Stimulated activated naive CD8-positive, alpha-beta T cell treated with anti-CD3 and anti-CD28 coated beads, Interleukin-15, amount 100 ng/mL, for 72 hours (primary cell): ENCODE measurements around the gene MAP4K3.
"Not testable (repeated sequence)": the region's sequence is repeated elsewhere in the genome, so short reads cannot be mapped to it uniquely, and the experiment has no call there.

ENCODE experiments used
- ATAC-seq: fragments of 150-1000 bp; cut with Tn5 transposase; 2 replicates; pipeline ENCODE4 v1.10.0; 2021; ENCODE audit warnings: mild to moderate bottlenecking, moderate library complexity
- DNase-seq, 2 donors: peaks; one replicate each; pipeline ENCODE4 v3.0.0; 2021 to 2022
- H3K27ac Mint-ChIP-seq, 2 donors: one replicate each; pipeline ENCODE4 v1.8.0; 2022; ENCODE audit warnings: mild to moderate bottlenecking in 2 of 2, mixed read lengths in 2 of 2, moderate library complexity in 2 of 2
- H3K27me3 Mint-ChIP-seq: one replicate; pipeline ENCODE4 v1.8.0; 2022; ENCODE audit warnings: mixed read lengths
- H3K4me1 Mint-ChIP-seq: one replicate; pipeline ENCODE4 v1.8.0; 2022; ENCODE audit warnings: mild to moderate bottlenecking, mixed read lengths
- H3K4me3 Mint-ChIP-seq, 2 donors: one replicate each; pipeline ENCODE4 v1.8.0; 2022; ENCODE audit warnings: mild to moderate bottlenecking in 2 of 2, mixed read lengths in 2 of 2, moderate library complexity in 1 of 2
- H3K9me3 Mint-ChIP-seq, 2 donors: one replicate each; pipeline ENCODE4 v1.8.0; 2022; ENCODE audit warnings: mixed read lengths in 2 of 2

MAP4K3 gene

DNA sequence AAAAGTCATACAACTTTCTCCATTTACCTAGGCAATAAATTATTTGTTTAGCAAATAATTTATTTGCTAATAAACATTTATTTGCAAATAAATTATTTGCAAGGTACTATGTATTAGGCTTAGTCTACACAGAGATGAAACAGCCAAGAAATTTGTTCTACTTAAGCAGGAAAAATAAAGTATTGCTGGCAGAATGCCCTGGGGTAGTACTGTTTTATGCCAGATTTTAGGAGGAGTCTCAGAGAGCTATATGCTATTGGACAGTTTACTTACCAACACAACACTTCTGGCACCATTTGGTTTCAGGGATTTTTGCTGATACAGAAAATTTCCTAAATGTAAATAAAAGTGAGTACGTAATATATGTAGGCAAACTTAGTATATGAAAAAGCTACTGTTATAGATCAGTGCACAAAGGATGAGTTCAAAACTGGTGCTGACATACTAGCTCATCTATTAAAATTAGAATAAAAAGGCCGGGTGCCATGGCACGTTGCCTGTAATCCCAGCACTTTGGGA lies 170.1 kb downstream of the MAP4K3 start:
- Mint-ChIP-seq H3K27me3 (no peaks in the 10 kb centered on the region), H3K4me1 (peaks cover 30% of the 10 kb centered on the region), H3K9me3 (no peaks in the 10 kb centered on the region), H3K4me3 (no peak overlapping the region), H3K27ac (no peak overlapping the region)
- ATAC-seq, result no peak
- no peak for DNase-seq

DNA sequence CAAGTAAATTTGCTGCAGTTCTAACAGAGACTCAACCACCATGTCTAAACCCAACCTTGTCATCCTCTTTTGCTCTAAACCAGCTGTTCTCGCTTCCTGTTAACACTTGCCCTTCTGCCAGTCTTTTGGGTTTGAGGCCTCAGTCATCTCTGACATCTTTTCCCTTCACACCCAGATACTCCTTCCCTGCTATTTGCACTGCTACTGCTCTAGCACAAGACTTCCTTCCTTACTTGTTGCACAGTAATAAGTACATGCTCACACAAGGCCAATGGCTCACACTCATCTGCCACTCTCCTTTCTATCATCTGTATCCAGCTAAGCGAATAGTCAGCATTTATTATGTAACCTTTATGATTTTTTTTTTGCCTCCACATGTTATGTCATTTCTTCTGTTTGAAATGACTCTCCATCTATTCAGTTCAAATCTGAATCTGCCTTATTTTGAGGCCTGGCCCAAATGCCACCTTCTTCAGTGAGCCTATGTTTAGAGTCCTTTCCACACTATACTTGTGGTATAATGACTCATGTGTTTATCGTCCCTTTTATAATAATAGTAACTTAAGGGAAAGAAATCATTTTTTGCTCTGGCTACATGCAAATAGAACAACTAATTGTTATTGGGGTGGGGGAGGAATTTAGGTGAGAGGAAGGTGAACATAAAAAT lies 170.8 kb downstream of the MAP4K3 start:
- DNase-seq (peak in 1 of 2 donors; percentile 40), ATAC-seq (peak; percentile 90)
- Mint-ChIP-seq H3K9me3 (no peaks in the 10 kb centered on the region), H3K4me3 (peak overlapping the region in 1 of 2 donors; percentile 18), H3K27ac (peak overlapping the region in 1 of 2 donors; percentile 21), H3K4me1 (peaks cover 30% of the 10 kb centered on the region), H3K27me3 (no peaks in the 10 kb centered on the region)

DNA sequence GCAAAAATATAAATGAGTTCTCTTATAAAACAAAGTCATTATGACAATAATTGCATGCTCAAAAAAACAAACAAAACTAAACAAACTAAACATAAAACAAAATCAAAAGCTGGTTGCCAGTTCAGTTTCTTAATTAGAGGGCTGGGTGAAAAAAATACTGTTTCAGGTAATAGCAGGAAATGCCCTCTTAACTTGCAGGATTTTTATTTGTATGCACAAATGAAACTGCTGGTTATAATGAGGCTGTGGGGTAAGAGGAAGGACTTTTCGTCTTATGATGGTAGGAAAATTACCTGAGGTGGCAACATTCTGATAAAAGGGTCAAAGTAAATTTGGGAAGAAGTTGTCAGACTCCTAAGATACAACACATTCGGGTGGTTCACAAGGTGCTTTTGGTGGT lies 171.8 kb downstream of the MAP4K3 start:
- peak overlapping the region; percentile 42 to 54 for H3K4me3 Mint-ChIP-seq
- DNase-seq (no peak), ATAC-seq (no peak)
- H3K27ac Mint-ChIP-seq, result peak overlapping the region in 1 of 2 donors; percentile 77
- H3K27me3 Mint-ChIP-seq, result no peaks in the 10 kb centered on the region
- H3K9me3 Mint-ChIP-seq, result no peaks in the 10 kb centered on the region
- peaks cover 30% of the 10 kb centered on the region for H3K4me1 Mint-ChIP-seq

DNA sequence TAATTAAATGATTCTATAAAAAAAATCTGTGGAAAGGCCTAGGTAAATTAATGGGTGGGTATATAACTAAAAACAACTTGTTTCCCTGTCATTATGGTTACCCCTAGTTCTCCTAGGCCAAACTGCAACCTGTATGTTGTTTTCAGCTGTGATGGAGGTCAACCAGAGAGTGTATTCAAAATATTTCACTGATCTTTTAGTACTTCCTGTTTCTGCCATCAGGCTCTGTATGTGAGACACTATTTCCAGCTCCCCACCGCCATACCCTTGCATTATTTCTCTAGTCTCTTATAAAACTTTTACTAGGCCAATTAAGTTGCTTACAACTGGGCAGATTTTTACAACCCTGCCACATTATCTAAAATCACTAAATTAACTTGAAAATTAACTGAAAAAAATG lies 172.4 kb downstream of the MAP4K3 start:
- ATAC-seq (no peak), DNase-seq (no peak)
- peaks cover 30% of the 10 kb centered on the region for H3K4me1 Mint-ChIP-seq
- no peak overlapping the region for H3K4me3 Mint-ChIP-seq
- no peak overlapping the region for H3K27ac Mint-ChIP-seq
- H3K9me3 Mint-ChIP-seq, result no peaks in the 10 kb centered on the region
- no peaks in the 10 kb centered on the region for H3K27me3 Mint-ChIP-seq

DNA sequence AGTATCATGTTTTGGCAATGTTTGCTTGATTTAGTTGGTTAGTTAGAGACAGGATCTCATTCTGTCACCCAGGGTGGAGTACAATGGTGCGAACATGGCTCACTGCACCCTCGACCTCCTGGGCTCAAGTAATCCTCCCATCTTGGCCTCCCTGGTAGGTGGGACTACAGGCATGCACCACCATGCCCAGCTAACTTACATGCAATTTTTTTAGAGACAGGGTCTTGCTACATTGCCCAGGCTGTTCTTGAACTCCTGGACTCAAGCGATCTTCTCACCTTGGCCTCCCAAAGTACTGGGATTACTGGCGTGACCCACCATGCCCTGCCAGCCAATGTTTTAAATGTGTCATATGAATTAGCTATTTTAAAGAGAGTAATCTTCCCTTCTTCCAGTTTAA lies 177.0 kb downstream of the MAP4K3 start:
- H3K9me3 Mint-ChIP-seq, result no peaks in the 10 kb centered on the region
- ATAC-seq, result no peak
- peaks cover 14% of the 10 kb centered on the region for H3K4me1 Mint-ChIP-seq

DNA sequence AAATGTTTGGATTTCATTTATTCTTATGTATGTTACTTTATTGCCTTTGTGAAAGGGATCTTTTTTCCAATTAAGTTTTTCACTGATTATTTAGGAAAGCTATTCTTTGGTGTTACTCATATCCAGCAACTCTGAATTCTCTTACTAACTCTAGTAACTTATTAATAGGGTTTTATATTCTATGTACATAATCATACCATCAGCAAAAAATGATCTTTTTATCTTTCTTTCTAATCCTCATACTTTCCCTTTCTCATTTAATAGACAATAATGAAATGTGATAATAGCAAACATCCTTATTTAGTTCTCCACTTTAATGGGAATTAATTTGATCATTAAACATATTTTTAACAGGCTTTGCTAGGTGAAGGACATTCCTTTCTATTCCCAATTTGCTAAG lies 181.0 kb downstream of the MAP4K3 start:
- no peak for DNase-seq
- no peaks in the 10 kb centered on the region for H3K4me1 Mint-ChIP-seq
- no peak for ATAC-seq
- H3K9me3 Mint-ChIP-seq, result peaks cover 5 to 7% of the 10 kb centered on the region in 2 donors
- no peak overlapping the region for H3K27ac Mint-ChIP-seq
- no peak overlapping the region for H3K4me3 Mint-ChIP-seq
- no peaks in the 10 kb centered on the region for H3K27me3 Mint-ChIP-seq

More for the DNA sequence above, 177.0 kb downstream of the MAP4K3 start:
- Mint-ChIP-seq H3K27me3 (no peaks in the 10 kb centered on the region), H3K4me3 (no peak overlapping the region), H3K27ac (no peak overlapping the region)
- no peak for DNase-seq

DNA sequence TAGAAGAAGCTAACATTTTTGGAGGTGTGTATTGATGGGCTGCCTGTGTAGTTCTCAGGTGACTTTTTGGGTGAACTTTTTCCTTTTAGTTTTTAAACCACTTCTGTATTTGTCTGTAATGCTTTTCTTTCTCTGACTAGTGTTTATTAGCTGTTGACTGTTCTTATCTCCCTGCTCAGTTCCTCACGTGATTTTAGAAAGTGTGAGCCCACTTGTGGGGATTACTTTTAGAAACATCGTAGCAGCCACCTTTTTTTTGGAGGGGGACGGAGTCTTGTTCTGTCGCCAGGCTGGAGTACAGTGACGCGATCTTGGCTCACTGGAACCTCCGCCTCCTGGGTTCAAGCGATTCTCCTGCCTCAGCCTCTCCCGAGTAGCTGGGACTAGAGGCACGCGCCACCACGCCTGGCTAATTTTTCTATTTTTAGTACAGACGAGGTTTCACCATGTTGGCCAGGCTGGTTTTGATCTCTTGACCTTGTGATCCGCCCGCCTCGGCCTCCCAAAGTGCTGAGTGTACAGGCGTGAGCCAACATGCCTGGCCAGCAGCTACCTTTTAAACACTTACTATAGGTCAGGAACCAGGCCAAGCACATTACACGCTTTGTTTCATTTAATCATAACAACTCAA lies 184.1 kb downstream of the MAP4K3 start:
- H3K9me3 Mint-ChIP-seq, result peaks cover 5 to 8% of the 10 kb centered on the region in 2 donors
- H3K4me1 Mint-ChIP-seq, result no peaks in the 10 kb centered on the region
- H3K4me3 Mint-ChIP-seq, result no peak overlapping the region
- ATAC-seq (no peak), DNase-seq (no peak)
- H3K27ac Mint-ChIP-seq, result no peak overlapping the region
- H3K27me3 Mint-ChIP-seq, result no peaks in the 10 kb centered on the region

DNA sequence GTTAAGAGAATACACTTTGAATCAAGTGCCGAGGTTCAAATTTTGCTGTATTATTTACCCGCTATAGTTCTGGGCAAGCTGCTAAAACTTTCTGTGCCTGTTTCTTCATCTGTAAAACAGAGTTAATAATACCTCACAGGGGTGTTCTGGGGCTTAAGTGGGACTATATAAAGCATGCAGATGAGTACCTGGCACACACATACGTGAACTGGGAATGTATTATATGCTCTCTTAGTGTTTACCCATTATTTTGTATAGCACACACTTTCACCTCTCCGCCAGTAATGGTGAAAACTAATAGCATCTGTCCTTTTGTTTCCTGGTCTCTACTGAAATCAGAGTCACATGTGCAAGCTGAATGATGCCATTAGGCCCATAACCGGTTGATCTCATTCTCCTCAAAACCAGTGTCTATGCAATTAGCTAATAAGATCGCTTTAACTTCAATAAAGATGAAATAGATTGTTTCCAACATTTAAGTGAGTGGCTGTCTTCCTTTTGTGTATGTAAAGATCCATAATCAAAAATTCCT lies 189.5 kb downstream of the MAP4K3 start:
- no peaks in the 10 kb centered on the region for H3K27me3 Mint-ChIP-seq
- DNase-seq (no peak), ATAC-seq (no peak)
- H3K27ac Mint-ChIP-seq, result no peak overlapping the region
- H3K4me3 Mint-ChIP-seq, result no peak overlapping the region
- peaks cover 20% of the 10 kb centered on the region for H3K4me1 Mint-ChIP-seq
- peaks cover 5 to 8% of the 10 kb centered on the region in 2 donors for H3K9me3 Mint-ChIP-seq

DNA sequence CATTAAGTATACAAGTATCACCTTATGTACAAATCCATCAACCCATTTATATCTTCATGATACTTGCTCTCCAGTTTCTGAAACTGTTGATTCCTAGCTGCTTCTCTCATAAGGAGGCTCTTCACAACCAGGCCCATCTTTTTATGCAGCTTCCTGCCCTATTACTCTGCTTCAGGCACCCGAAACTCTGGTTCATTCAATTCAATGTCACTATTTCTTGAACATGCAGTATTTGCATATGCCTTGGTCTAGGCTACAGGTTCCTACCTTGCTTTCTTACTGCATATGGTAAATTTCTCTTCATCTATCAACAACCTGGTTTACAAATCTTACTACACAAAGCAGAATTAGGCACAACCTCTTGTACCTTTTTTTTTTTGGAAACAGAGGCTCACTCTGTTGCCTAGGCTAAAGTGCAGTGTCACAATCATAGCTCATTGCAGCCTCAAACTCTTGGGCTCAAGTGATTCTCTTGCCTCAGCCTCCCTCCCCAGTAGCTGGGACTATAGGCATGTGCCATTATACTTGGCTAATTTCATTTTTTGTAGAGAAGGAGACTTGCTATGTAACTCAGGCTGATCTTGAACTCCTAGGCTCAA lies 190.6 kb downstream of the MAP4K3 start:
- H3K4me1 Mint-ChIP-seq, result peaks cover 20% of the 10 kb centered on the region
- no peak overlapping the region for H3K4me3 Mint-ChIP-seq
- peaks cover 4 to 6% of the 10 kb centered on the region in 2 donors for H3K9me3 Mint-ChIP-seq
- ATAC-seq (no peak), DNase-seq (no peak)
- peak overlapping the region in 1 of 2 donors; percentile 15 for H3K27ac Mint-ChIP-seq
- no peaks in the 10 kb centered on the region for H3K27me3 Mint-ChIP-seq

DNA sequence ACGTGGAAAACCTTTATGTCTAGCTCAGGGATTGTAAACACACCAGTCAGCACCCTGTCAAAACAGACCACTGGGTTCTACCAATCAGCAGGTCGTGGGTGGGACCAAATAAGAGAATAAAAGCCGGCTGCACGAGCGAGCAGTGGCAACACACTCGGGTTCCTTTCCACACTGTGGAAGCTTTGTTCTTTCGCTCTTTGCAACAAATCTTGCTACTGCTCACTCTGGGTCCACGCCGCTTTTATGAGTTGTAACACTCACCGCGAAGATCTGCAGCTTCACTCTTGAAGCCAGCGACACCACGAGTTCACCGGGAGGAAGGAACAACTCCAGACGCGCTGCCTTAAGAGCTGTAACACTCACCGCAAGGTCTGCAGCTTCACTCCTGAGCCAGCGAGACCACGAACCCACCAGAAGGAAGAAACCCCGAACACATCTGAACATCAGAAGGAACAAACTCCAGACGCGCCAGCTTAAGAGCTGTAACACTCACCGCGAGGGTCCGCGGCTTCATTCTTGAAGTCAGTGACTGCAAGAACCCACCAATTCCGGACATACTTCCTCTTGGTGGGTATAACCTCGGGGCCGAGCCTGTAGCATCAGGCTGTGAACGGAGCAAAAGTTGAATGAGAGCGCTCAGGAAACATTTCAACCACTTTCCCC lies 192.0 kb downstream of the MAP4K3 start:
- not testable (repeated sequence) for H3K27me3 Mint-ChIP-seq, H3K9me3 Mint-ChIP-seq
- ATAC-seq (peak; percentile 48), DNase-seq (peak; percentile 26 to 42)
- Mint-ChIP-seq H3K27ac (peak overlapping the region; percentile 15 to 93), H3K4me1 (peaks cover 20% of the 10 kb centered on the region), H3K4me3 (peak overlapping the region; percentile 78 to 79)

DNA sequence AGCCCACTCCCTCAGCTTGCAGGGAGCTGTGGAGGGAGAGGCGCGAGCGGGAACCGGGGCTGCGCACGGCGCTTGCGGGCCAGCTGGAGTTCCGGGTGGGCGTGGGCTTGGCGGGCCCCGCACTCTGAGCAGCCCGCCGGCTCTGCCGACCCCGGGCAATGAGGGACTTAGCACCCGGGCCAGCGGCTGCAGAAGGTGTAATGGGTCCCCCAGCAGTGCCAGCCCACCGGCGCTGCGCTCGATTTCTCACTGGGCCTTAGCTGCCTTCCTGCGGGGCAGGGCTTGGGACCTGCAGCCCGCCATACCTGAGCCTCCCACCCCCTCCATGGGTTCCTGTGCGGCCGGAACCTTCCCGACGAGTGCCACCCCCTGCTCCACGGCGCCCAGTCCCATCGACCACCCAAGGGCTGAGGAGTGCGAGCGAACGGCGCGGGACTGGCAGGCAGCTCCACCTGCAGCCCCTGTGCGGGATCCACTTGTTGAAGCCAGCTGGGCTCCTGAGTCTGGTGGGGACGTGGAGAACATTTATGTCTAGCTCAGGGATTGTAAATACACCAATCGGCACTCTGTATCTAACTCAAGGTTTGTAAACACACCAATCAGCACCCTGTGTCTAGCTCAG lies 192.7 kb downstream of the MAP4K3 start:
- DNase-seq, H3K27me3 Mint-ChIP-seq, H3K9me3 Mint-ChIP-seq, ATAC-seq: not testable (repeated sequence)
- H3K4me3 Mint-ChIP-seq, result peak overlapping the region; percentile 78 to 79
- H3K27ac Mint-ChIP-seq, result peak overlapping the region in 1 of 2 donors; percentile 93
- peaks cover 20% of the 10 kb centered on the region for H3K4me1 Mint-ChIP-seq

DNA sequence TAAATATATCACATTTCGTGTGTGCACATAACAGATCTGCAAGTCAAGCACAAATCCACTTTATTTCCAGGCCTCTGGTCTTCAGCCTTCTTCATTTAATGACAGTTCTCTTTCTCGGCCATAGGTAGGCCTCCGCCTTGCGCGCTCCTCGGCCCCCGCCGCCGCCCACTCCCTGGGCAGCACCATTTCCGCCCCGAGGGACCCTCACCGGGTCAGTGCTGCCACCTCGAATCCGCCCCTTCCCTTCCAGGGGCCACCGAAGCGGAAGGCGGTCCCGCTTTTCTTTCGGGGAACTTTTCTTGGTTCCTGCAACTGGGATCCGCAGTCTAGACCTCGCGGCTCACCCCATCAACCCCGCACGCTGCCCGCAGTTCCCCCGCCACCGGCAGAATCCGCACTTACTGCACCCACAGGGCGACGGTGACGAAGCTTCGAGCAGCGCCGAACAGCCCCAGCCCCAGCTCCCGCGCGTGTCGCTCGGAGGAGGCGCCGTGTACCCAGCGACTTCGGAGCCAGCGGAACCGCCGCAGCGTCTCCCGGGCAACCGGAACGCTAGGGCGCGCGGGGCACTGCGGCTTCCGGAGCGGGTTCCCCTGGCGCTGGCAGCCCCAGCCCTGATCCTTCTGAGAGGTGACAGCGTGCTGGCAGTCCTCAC lies 193.5 kb downstream of the MAP4K3 start, which contains the start of gene CDKL4:
Gene CDKL4 (minus strand): TSS at position 502 of the 655 bp plus-strand sequence.
- Mint-ChIP-seq H3K9me3 (no peaks in the 10 kb centered on the region), H3K27me3 (no peaks in the 10 kb centered on the region), H3K27ac (peak within 1 kb of the TSS in 1 of 2 donors; percentile 93), H3K4me1 (peaks cover 20% of the 10 kb centered on the region), H3K4me3 (peak within 1 kb of the TSS; percentile 78 to 79)
- DNase-seq (peak; percentile 25 to 54), ATAC-seq (peak; percentile 88)

DNA sequence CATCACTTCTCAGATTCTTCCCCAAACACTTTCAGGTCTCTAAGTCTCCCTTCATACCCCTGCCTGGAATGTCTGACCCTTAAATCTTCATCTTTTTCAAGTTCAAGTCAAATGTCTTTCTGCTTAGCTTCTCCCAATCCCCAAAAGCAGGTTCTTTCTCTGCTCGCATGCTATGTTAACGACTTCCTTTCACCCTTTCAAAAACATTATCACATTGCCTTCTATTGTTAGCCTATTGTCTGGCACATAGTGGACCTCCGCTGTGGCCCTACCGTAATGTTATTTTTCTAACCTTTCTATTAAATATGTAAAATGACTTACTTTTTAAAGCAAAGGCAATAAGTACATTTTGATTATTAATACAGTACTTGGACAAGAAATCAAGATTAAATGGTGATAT lies 195.5 kb downstream of the MAP4K3 start:
- Mint-ChIP-seq H3K27me3 (no peaks in the 10 kb centered on the region), H3K4me1 (peaks cover 20% of the 10 kb centered on the region), H3K4me3 (no peak overlapping the region), H3K27ac (no peak overlapping the region), H3K9me3 (peaks cover under 1 to 4% of the 10 kb centered on the region in 2 donors)
- ATAC-seq, result no peak
- no peak for DNase-seq

DNA sequence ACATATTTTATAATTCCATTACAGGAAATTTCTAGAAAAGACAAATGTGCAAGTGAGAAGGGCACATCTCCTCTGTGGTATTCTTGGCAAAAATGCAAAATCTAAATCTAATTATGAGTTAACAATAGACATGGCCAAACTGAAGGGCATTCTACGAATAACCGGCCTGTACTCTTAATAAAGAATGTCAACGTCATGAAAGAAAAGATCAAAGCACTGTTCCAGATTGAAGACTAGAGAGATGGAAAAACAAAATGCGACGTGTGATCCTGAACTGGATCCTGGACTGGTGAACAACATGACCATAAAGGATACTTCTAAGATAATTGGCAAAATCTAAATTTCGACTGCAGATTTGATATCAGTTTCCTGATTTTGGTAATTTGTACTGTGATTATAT lies 196.3 kb downstream of the MAP4K3 start:
- Mint-ChIP-seq H3K27me3 (peaks cover 2% of the 10 kb centered on the region), H3K9me3 (peaks cover 9 to 12% of the 10 kb centered on the region in 2 donors), H3K4me1 (peaks cover 14% of the 10 kb centered on the region), H3K4me3 (no peak overlapping the region), H3K27ac (no peak overlapping the region)
- ATAC-seq, result no peak
- no peak for DNase-seq
